ENCODE results near the gene EYS.

Gene EYS

GRCh38 chr6:64128301-64129024 is 1578.6 kb downstream of the EYS start:
- TF ChIP-seq CTCF (IDR thresholded peaks at IDR 0.05; ENCODE audit: low read depth, low read length), result no peak
- in situ Hi-C loops (cut with HindIII; ENCODE audit: low sequenced_read_pairs), result no loop called here
- no peak for DNase-seq (ENCODE audit: low read depth, low spot score)
- H3K4me3 ChIP-seq (ENCODE audit: low read depth, low read length), result no peak overlapping the region

GRCh38 chr6:64123761-64124633 is 1583.0 kb downstream of the EYS start:
- no peak for DNase-seq (ENCODE audit: low read depth, low spot score)
- H3K4me3 ChIP-seq (ENCODE audit: low read depth, low read length), result no peak overlapping the region
- no peak for TF ChIP-seq CTCF (IDR thresholded peaks at IDR 0.05; ENCODE audit: low read depth, low read length)
- in situ Hi-C loops (cut with HindIII; ENCODE audit: low sequenced_read_pairs), result no loop called here

GRCh38 chr6:64122712-64123375 is 1584.2 kb downstream of the EYS start:
- TF ChIP-seq CTCF (IDR thresholded peaks at IDR 0.05; ENCODE audit: low read depth, low read length), result no peak
- no peak overlapping the region for H3K4me3 ChIP-seq (ENCODE audit: low read depth, low read length)
- no peak for DNase-seq (ENCODE audit: low read depth, low spot score)
- in situ Hi-C loops (cut with HindIII; ENCODE audit: low sequenced_read_pairs), result no loop called here

GRCh38 chr6:64121011-64121565 is 1585.9 kb downstream of the EYS start:
- no peak for TF ChIP-seq CTCF (IDR thresholded peaks at IDR 0.05; ENCODE audit: low read depth, low read length)
- no peak for DNase-seq (ENCODE audit: low read depth, low spot score)

GRCh38 chr6:64113704-64114103 is 1593.3 kb downstream of the EYS start:
- in situ Hi-C loops (cut with HindIII; ENCODE audit: low sequenced_read_pairs), result no loop called here
- no peak overlapping the region for H3K4me3 ChIP-seq (ENCODE audit: low read depth, low read length)
- DNase-seq (ENCODE audit: low read depth, low spot score), result no peak
- TF ChIP-seq CTCF (IDR thresholded peaks at IDR 0.05; ENCODE audit: low read depth, low read length), result no peak

More at GRCh38 chr6:64121011-64121565, 1585.9 kb downstream of the EYS start:
- in situ Hi-C loops (cut with HindIII; ENCODE audit: low sequenced_read_pairs), result no loop called here
- H3K4me3 ChIP-seq (ENCODE audit: low read depth, low read length), result no peak overlapping the region

- no peak overlapping the region for H3K4me3 ChIP-seq (ENCODE audit: low read depth, low read length)
- DNase-seq (ENCODE audit: low read depth, low spot score), result no peak
- no peak for TF ChIP-seq CTCF (IDR thresholded peaks at IDR 0.05; ENCODE audit: low read depth, low read length)
- in situ Hi-C loops (cut with HindIII; ENCODE audit: low sequenced_read_pairs), result no loop called here
Measured at GRCh38 chr6:64104051-64104450, 1603.0 kb downstream of the EYS start.
